ENCODE measurements around the gene C11orf54. TPM values are rescaled to one million over a fixed set of nuclear protein-coding genes. Genes with fewer than 3 reads are reported as not detected.

Gene C11orf54
- total and polyA plus RNA-seq, 12 donors, result 15.2 to 68.2 (median 33.7) TPM

DNA sequence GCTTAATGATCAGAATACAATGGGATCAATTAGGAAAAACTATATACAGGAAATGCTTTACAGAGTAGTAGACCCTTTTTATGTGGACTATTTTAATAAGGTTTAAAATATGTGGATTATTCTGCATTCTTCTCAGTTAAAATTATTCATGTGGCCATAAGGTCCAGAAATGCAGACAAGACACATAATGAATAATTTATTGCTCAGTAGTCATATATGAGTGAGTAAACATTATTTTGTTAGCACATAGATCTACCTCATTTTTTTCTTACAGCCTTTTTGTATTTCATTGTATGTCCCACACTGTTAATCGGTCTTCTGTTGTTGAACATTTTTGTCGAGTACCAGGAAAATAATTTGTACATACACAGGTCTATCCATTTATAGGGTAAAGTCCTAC is 63.4 kb downstream of the C11orf54 start:
- WGBS, 4 donors, result 96 to 99% (median 97%) methylated on average over 2 of the region's 2 CpGs
- TF ChIP-seq, protein P1, sequence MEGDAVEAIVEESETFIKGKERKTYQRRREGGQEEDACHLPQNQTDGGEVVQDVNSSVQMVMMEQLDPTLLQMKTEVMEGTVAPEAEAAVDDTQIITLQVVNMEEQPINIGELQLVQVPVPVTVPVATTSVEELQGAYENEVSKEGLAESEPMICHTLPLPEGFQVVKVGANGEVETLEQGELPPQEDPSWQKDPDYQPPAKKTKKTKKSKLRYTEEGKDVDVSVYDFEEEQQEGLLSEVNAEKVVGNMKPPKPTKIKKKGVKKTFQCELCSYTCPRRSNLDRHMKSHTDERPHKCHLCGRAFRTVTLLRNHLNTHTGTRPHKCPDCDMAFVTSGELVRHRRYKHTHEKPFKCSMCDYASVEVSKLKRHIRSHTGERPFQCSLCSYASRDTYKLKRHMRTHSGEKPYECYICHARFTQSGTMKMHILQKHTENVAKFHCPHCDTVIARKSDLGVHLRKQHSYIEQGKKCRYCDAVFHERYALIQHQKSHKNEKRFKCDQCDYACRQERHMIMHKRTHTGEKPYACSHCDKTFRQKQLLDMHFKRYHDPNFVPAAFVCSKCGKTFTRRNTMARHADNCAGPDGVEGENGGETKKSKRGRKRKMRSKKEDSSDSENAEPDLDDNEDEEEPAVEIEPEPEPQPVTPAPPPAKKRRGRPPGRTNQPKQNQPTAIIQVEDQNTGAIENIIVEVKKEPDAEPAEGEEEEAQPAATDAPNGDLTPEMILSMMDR (IDR thresholded peaks at IDR 0.05), result no peak
- TF ChIP-seq POLR2A (IDR thresholded peaks at IDR 0.05), result no peak
- H3K9me3 ChIP-seq (replicated peaks in 1 of 3), result no peaks in the 10 kb centered on the region
- intact Hi-C loops (cut with DNase I), result loop anchor here in 1 of 2 donors (10.0 kb wide), 1 partner anchor 120 kb away; no protein-coding TSS in a partner anchor
- peaks cover 0 to 10% of the 10 kb centered on the region in 2 donors for H3K4me1 ChIP-seq (replicated peaks in 1 of 2)
- H3K4me3 ChIP-seq, result no peak overlapping the region
- DNase-seq, result no peak
- no peak overlapping the region for H3K27ac ChIP-seq
- H3K36me3 ChIP-seq (replicated peaks in 1 of 2), result peaks cover 0 to 43% of the 10 kb centered on the region in 2 donors
- H3K27me3 ChIP-seq, result no peaks in the 10 kb centered on the region

- no peaks in the 10 kb centered on the region for H3K4me1 ChIP-seq (replicated peaks in 1 of 2)
Observed at GRCh38 chr11:93807980-93808379, 66.5 kb downstream of the C11orf54 start.

DNA sequence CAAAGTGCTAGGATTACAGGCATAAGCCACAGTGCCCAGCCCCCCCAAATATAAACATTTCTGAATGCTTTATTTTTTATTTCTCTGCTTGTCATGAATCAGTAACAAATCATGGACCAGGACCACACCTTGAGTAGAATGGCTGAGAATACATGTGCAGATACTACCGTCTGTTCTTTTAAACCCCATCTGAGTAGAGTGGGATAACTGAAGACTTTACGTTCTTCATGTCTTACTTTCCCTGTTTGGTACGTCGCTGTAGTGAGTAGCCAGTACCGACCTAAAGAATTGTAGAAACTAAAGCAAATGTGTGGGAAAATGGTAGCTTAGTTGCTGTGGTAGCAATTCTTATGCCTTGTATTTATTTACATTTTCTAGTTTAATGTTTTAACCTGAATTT is 72.5 kb downstream of the C11orf54 start:
- peaks cover 0 to 51% of the 10 kb centered on the region in 2 donors for H3K36me3 ChIP-seq (replicated peaks in 1 of 2)
- intact Hi-C loops (cut with DNase I), result no loop called here

More at GRCh38 chr11:93807980-93808379, 66.5 kb downstream of the C11orf54 start:
- intact Hi-C loops (cut with DNase I), result loop anchor here in 1 of 2 donors (10.0 kb wide), 1 partner anchor 123 kb away; no protein-coding TSS in a partner anchor
- peaks cover 0 to 60% of the 10 kb centered on the region in 2 donors for H3K36me3 ChIP-seq (replicated peaks in 1 of 2)
- no peak overlapping the region for H3K27ac ChIP-seq
- no peaks in the 10 kb centered on the region for H3K27me3 ChIP-seq
- H3K4me3 ChIP-seq, result no peak overlapping the region
- DNase-seq, result no peak
- 92 to 97% (median 95%) methylated on average over 3 of the region's 3 CpGs for WGBS, 4 donors
- no peaks in the 10 kb centered on the region for H3K9me3 ChIP-seq (replicated peaks in 1 of 3)
- TF ChIP-seq, protein P1 (IDR thresholded peaks at IDR 0.05), result no peak
- TF ChIP-seq POLR2A (IDR thresholded peaks at IDR 0.05), result no peak

More for the DNA sequence above, 72.5 kb downstream of the C11orf54 start:
- no peaks in the 10 kb centered on the region for H3K27me3 ChIP-seq
- TF ChIP-seq, protein P1 (IDR thresholded peaks at IDR 0.05), result no peak
- TF ChIP-seq POLR2A (IDR thresholded peaks at IDR 0.05), result no peak
- H3K4me3 ChIP-seq, result no peak overlapping the region
- DNase-seq, result no peak
- H3K9me3 ChIP-seq (replicated peaks in 1 of 3), result no peaks in the 10 kb centered on the region
- no peak overlapping the region for H3K27ac ChIP-seq
- 98 to 99% (median 99%) methylated on average over 5 of the region's 5 CpGs for WGBS, 4 donors
- no peaks in the 10 kb centered on the region for H3K4me1 ChIP-seq (replicated peaks in 1 of 2)

MicroRNA genes within 50 kb of the gene (microRNA counts, 767-probe panel; counts per million panel counts)
- 0 counts per million in 2 donors for microRNA hsa-miR-1304-5p

Small RNAs within 50 kb of the gene (microRNA-seq; reads per million reads assigned to microRNA genes)
- gene MIR1304, result 0.28 to 5.8 (median 4.6) reads per million in 3 donors

Small RNAs within 50 kb of the gene (small RNA-seq; reads per million reads assigned to genes)
- gene RF00019, result 0 reads per million in 2 donors
- 41.9 to 42.5 reads per million in 2 donors for gene RF00493
- gene SCARNA9, result 0 to 0.24 reads per million in 2 donors
- 0 reads per million in 2 donors for gene SNORA1
- gene SNORA18, result 0 reads per million in 2 donors
- 0 reads per million in 2 donors for gene SNORA25
- 0 reads per million in 2 donors for gene SNORA32
- 0 reads per million in 2 donors for gene SNORA40
- 0 reads per million in 2 donors for gene SNORA8
- gene SNORD5, result 0 reads per million in 2 donors
- 1,181 to 1,253 reads per million in 2 donors for gene SNORD6

Other genes starting within 250 kb of the C11orf54 start
- 100 to 1,000 TPM in 2 of 9 donors, 10 to 100 TPM in 7; 23.2 to 108 (median 78.0) TPM for gene SMCO4, start 198.3 kb upstream of the C11orf54 start, total RNA-seq
- 10 to 100 TPM; 31.6 to 81.7 (median 40.9) TPM for gene SMCO4, start 198.3 kb upstream of the C11orf54 start, polyA plus RNA-seq
- gene CEP295, start 80.0 kb upstream of the C11orf54 start, total RNA-seq, result 10 to 100 TPM in 4 of 9 donors, 1 to 10 TPM in 5; 4.5 to 24.7 (median 9.4) TPM
- 10 to 100 TPM in 2 of 3 donors, 1 to 10 TPM in 1; 6.4 to 31.5 (median 10.6) TPM for gene CEP295, start 80.0 kb upstream of the C11orf54 start, polyA plus RNA-seq
- 100 to 1,000 TPM in 1 of 9 donors, 10 to 100 TPM in 8; 20.8 to 109 (median 55.0) TPM for gene TAF1D, start 177 bp upstream of the C11orf54 start, total RNA-seq
- 100 to 1,000 TPM in 2 of 3 donors, 10 to 100 TPM in 1; 72.1 to 262 (median 131) TPM for gene TAF1D, start 177 bp upstream of the C11orf54 start, polyA plus RNA-seq
- 10 to 100 TPM; 16.9 to 32.0 (median 23.7) TPM for gene MED17, start 42.6 kb downstream of the C11orf54 start, total RNA-seq
- gene MED17, start 42.6 kb downstream of the C11orf54 start, polyA plus RNA-seq, result 10 to 100 TPM in 2 of 3 donors, 1 to 10 TPM in 1; 8.4 to 16.9 (median 10.4) TPM
- under 1 TPM in 4 of 9 donors, not detected in 5; 0.15 to 0.55 (median 0.25) TPM for gene VSTM5, start 108.9 kb downstream of the C11orf54 start, total RNA-seq
- under 1 TPM; 0.07 to 0.16 (median 0.13) TPM for gene VSTM5, start 108.9 kb downstream of the C11orf54 start, polyA plus RNA-seq

All from adrenal gland (tissue), 12 donors.